HG03066 (cell line): ENCODE measurements around the gene B4GAT1.
"Not testable (repeated sequence)": the region's sequence is repeated elsewhere in the genome, so short reads cannot be mapped to it uniquely, and the experiment has no call there.

Experiments
- ATAC-seq: cut with Tn5 transposase; IDR thresholded peaks from one replicate; pipeline ENCODE4 v1.9.1; 2021; ENCODE audit warnings: low read depth; ENCODE audit not compliant: unreplicated experiment

The B4GAT1 gene

GRCh38 chr11:66347425-66348276 is at the start of gene B4GAT1:
B4GAT1 (minus strand) TSS chr11:66347629; CDS start chr11:66347545, 84 bp downstream.
- ATAC-seq: peak; percentile 39

DNA sequence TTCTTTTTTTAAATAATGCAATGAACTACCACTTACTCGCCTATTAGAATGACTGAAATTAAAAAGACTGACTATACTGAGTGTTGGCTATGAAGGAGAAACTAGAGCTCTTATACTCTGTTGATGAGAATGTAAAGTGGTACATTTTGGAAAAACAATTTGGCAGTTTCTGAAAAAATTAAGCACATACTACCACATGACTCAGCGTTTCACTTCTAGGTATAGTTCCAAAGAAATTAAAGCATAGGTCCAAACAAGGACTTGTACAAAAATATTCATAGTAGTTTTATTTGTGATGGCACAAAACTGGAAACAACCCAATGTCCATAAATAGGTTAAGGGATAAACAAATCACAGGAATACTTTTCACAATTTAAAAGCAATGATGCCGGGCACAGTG is 46.5 kb upstream of the B4GAT1 start:
- ATAC-seq: no peak

DNA sequence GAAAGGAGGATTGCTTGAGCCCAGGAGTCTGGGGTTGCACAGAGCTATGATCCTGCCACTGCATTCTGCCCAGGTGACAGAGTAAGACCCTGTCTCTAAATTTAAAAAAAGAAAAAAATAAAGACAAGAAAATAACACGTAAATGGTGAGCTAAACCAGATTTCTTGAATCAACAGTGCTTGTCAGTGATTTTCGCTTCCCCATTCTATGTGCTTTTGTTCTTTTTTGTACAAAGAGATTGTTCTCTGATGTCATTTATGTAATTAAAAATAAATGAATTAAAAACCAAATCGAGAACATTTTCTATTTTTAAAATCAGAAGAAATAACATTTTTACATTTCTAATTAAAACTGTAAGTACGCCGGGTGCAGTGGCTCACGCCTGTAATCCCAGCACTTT is 43.9 kb upstream of the B4GAT1 start:
- no peak for ATAC-seq

- no peak for ATAC-seq
Observed at GRCh38 chr11:66388780-66389386, 41.5 kb upstream of the B4GAT1 start.

- ATAC-seq: no peak
Observed at GRCh38 chr11:66386171-66387069, 39.0 kb upstream of the B4GAT1 start.

DNA sequence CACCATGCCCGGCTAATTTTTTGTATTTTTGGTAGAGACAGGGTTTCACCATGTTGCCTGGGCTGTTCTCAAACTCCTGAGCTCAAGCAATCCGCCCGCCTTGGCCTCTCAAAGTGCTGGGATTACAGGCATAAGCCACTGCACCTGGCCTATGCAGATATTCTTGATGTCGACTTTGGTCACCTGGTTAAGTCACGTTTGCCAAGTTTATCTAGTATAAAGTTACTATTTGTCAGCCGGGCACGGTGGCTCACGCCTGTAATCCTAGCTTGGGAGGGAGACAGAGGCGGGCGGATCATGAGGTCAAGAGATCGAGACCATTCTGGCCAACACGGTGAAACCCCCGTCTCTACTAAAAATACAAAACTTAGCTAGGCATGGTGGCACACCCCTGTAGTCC is 36.9 kb upstream of the B4GAT1 start:
- not testable (repeated sequence) for ATAC-seq

DNA sequence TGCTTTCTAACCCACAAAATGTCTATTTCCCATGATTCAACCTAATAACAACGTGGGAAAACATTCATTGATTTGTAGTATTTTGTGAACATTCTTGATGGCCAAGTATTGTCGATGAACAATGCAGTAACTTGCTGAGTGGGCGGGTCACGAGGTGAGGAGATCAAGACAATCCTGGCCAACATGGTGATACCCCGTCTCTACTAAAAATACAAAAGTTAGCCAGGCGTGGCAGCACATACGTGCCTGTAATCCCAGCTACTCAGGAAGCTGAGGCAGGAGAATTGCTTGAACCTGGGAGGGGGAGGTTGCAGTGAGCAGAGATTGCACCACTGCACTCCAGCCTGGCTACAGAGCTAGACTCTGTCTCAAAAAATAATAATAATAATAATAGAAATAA is 32.8 kb upstream of the B4GAT1 start:
- not testable (repeated sequence) for ATAC-seq

GRCh38 chr11:66373690-66374287 is 26.4 kb upstream of the B4GAT1 start:
- ATAC-seq: not testable (repeated sequence)

- ATAC-seq: no peak
Observed at GRCh38 chr11:66373265-66373664, 25.8 kb upstream of the B4GAT1 start.

- peak; percentile 66 for ATAC-seq
Observed at GRCh38 chr11:66371627-66372415, 24.4 kb upstream of the B4GAT1 start, which contains the start of gene SLC29A2. SLC29A2 (minus strand) TSS chr11:66371760; CDS start chr11:66371591, 169 bp downstream.

GRCh38 chr11:66369073-66369894 is 21.9 kb upstream of the B4GAT1 start:
- no peak for ATAC-seq

GRCh38 chr11:66368484-66368883 is 21.1 kb upstream of the B4GAT1 start:
- ATAC-seq: no peak

- no peak for ATAC-seq
Observed at GRCh38 chr11:66367561-66368312, 20.3 kb upstream of the B4GAT1 start.

DNA sequence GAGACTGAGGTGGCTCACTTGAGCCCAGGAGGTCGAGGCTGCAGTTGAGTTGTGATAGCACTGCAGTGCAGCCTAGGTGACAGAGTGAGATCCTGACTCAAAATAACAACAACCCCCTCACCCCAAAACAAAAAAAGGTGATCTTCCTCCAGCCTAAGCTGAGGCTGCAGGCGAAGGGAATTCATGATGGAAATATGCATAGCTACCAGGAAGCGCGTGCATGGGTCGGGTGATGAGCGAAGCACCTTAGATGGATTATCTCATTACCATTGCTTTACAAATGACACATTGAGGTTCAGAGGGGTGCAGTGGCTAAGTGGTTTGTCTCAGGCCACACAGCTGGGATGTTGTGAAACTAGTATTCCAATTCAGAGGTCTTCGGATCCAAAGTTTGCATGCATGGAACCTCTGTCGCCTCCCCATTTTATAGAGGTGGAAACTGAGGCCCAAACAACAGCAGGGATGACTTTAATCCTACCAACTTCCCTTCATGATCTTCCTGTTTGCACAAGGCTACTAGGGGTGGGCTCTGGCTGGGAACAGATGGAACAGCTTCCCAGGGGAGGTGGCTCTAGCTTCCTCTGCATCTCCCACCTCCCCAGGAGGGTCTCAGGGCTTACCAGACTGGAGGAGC is 19.5 kb upstream of the B4GAT1 start:
- ATAC-seq: no peak

DNA sequence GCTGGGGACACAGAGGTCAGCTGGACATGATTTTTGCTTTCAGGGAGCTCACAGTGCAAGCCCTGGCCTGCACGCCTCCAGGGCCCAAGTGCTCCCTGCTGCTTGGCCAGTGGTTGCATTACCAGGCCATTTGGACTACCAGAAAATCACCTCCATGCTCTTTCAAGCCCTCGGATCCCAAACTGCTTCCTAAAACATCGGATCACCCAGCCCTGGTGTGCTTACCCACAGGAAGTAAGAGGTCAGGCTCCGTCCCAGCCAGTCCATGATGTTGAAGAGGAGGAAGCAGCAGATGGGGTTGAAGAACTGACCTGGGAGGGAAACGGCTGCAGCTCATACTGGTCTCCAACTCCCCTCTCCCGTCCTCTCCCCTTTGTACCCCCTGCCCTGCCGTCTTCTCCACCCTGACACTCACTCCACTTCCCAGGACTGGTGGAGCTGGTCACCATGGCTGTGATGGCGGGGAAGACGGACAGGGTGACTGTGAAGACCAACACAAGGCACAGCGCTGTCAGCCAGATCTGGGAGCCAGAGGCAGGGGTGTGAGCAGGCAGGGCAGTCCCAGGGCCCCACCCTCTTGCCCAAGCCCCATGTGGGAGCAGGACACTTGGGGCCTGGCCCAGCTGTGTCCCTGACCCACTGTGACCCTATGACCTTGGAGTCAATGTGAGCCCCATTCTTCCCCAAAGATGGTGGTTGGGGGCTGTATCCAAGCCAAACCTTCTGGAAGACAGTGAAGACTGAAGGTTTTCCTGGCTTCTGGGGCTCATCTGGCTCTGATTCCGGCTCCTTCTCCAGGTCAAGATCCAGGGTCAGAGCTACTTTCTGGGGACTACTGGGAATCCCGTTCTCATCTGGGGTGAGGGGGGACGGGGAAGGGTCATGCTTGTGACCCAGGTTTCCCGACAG is 18.5 kb upstream of the B4GAT1 start:
- no peak for ATAC-seq

GRCh38 chr11:66365166-66365565 is 17.7 kb upstream of the B4GAT1 start:
- ATAC-seq: no peak
